Activated CD8-positive, alpha-beta memory T cell treated with anti-CD3 and anti-CD28 coated beads, Interleukin-2, amount 50 U/mL, for 1 hour (primary cell): ENCODE data around the gene R3HDM4.
"Not testable (repeated sequence)": the region's sequence is repeated elsewhere in the genome, so short reads cannot be mapped to it uniquely, and the experiment has no call there.

Source experiments
- DNase-seq: peaks from one replicate; pipeline ENCODE4 v3.0.0-alpha.2; 2020; ENCODE audit errors: extremely low read depth

The R3HDM4 gene

GRCh38 chr19:858284-858683 lies 54.7 kb downstream of the R3HDM4 start:
- DNase-seq: no peak

GRCh38 chr19:855566-856120 lies 57.4 kb downstream of the R3HDM4 start:
- DNase-seq: no peak

GRCh38 chr19:855142-855541 lies 57.9 kb downstream of the R3HDM4 start:
- DNase-seq: no peak

- DNase-seq: no peak
Observed at GRCh38 chr19:854549-854948, 58.5 kb downstream of the R3HDM4 start.

- DNase-seq: not testable (repeated sequence)
Observed at GRCh38 chr19:853614-854220, 59.3 kb downstream of the R3HDM4 start.

GRCh38 chr19:853014-853585 lies 59.9 kb downstream of the R3HDM4 start:
- no peak for DNase-seq

- DNase-seq: no peak
Observed at GRCh38 chr19:852136-853013, 60.6 kb downstream of the R3HDM4 start, which contains the start of gene ELANE. Gene ELANE (plus strand): TSS chr19:852303. CDS start chr19:852329, 26 bp downstream.

GRCh38 chr19:850979-851335 lies 62.1 kb downstream of the R3HDM4 start:
- no peak for DNase-seq

- DNase-seq: no peak
Observed at GRCh38 chr19:850221-850978, 62.6 kb downstream of the R3HDM4 start.

- DNase-seq: not testable (repeated sequence)
Observed at GRCh38 chr19:849195-849594, 63.8 kb downstream of the R3HDM4 start.

- no peak for DNase-seq
Observed at GRCh38 chr19:848386-848921, 64.6 kb downstream of the R3HDM4 start.
